K562 (cell line): ENCODE data around the gene LEMD3. TPM values are rescaled to one million over a fixed set of nuclear protein-coding genes. Genes with fewer than 3 reads are reported as not detected.
A peak's percentile ranks its signal among the peaks of the same experiment; 100 is the strongest.

Experiments
- KHSRP ChIP-seq: fragments of 450-650 bp; IDR thresholded peaks from 2 replicates; pipeline ENCODE4 v1.6.1; 2017
- LEF1 ChIP-seq: fragments of 450-650 bp; IDR thresholded peaks from 2 replicates; pipeline ENCODE4 v1.6.1; 2016; ENCODE audit warnings: mild to moderate bottlenecking
- MTA3 ChIP-seq: fragments of 450-650 bp; formaldehyde crosslinking; IDR thresholded peaks from 2 replicates; pipeline ENCODE4 v1.6.1; 2017; ENCODE audit warnings: mild to moderate bottlenecking, borderline replicate concordance
- PBX2 ChIP-seq, 2 experiments: IDR thresholded peaks in 1 of 2; conservative IDR thresholded peaks in 1 of 2; 2 replicates each; pipeline ENCODE4 v1.6.1; 2016; ENCODE audit warnings: low read depth in 2 of 2, mild to moderate bottlenecking in 1 of 2, missing compliant biosample characterization in 1 of 2, missing genetic modification characterization in 1 of 2, moderate library complexity in 1 of 2
- POLR2AphosphoS2 ChIP-seq: IDR thresholded peaks from 2 replicates; pipeline ENCODE4 v1.6.1; 2012; ENCODE audit warnings: low read length, improper control_type of control experiment
- PRDM10 ChIP-seq: fragments of 450-650 bp; IDR thresholded peaks from 2 replicates; pipeline ENCODE4 v1.6.1; 2018; ENCODE audit not compliant: partially characterized antibody
- ZBTB26 ChIP-seq: fragments of 450-650 bp; formaldehyde crosslinking; IDR thresholded peaks from 2 replicates; pipeline ENCODE4 v1.4.0; 2022; ENCODE audit warnings: missing genetic modification characterization
- ZNF224 ChIP-seq: sonication (generic); formaldehyde crosslinking; IDR thresholded peaks from 2 replicates; pipeline ENCODE4 v1.8.0; 2022; ENCODE audit warnings: mild to moderate bottlenecking, missing genetic modification reagents
- polyA plus RNA-seq, 8 experiments: library from polyadenylated mRNA; depleted of rRNA in 4 of 8; stranded (reverse) in 5 of 8; unstranded in 3 of 8; fragments of >200 nt; fragmentation: Nextera tagmentation in 2 of 8; fragmentation: Illumina TruSeq in 1 of 8; extraction: Ambion mirVana in 2 of 8; extraction: Trizol in 1 of 8; gene quantifications; 2 replicates each; pipeline versions ENCODE4 v1.2.1 to v1.2.3, GENCODE V29; 2011 to 2014; ENCODE audit warnings: inconsistent platforms in 1 of 8, missing spikeins in 1 of 8
- total RNA-seq, 7 experiments: library from RNA; depleted of rRNA in 6 of 7; stranded (reverse); fragments of >200 nt in 6 of 7; fragmentation: Illumina TruSeq in 2 of 7; extraction: Trizol in 2 of 7; gene quantifications; 2 replicates each; pipeline versions ENCODE4 v1.2.1 to v1.2.3, GENCODE V29; 2011 to 2021; ENCODE audit warnings: low replicate concordance in 1 of 7

Gene LEMD3
- total and polyA plus RNA-seq, 9 of the 15 experiments (the other 6 are each of a cell fraction or from before 2014, with no cell fraction given), result 6.8 to 37.4 (median 17.2) TPM

GRCh38 chr12:65182012-65182739 is 12.8 kb downstream of the LEMD3 start (continued):
- TF ChIP-seq ZNF224 (CRISPR knock-in tag) (no peak), ZBTB26 (CRISPR knock-in tag) (no peak), LEF1 (peak; percentile 8; the same call in 1 of the 2 replicates), MTA3 (no peak), PRDM10 (no peak), POLR2AphosphoS2 (no peak), PBX2 (CRISPR knock-in tag; IDR thresholded peaks at IDR 0.05; ENCODE audit: low read depth) (no peak), PBX2 (tag; conservative IDR thresholded peaks at IDR 0.05; ENCODE audit: low read depth) (peak; percentile 87), KHSRP (no peak; the same call in 1 of the 2 replicates)
